Mucosa of stomach (tissue), 1 donor: ENCODE data around the gene EYA2.

Experiments used
- H3K27me3 ChIP-seq: one replicate; pipeline ENCODE4 v1.7.0; 2013; ENCODE audit warnings: mild to moderate bottlenecking, low read length; ENCODE audit not compliant: control insufficient read depth, insufficient read depth
- H3K36me3 ChIP-seq: one replicate; pipeline ENCODE4 v1.7.0; 2013; ENCODE audit warnings: low read length; ENCODE audit not compliant: control insufficient read depth, insufficient read depth
- H3K4me1 ChIP-seq: one replicate; pipeline ENCODE4 v1.7.0; 2013; ENCODE audit warnings: mild to moderate bottlenecking, low read length; ENCODE audit not compliant: control insufficient read depth, insufficient read depth
- H3K4me3 ChIP-seq: one replicate; pipeline ENCODE4 v1.7.0; 2013; ENCODE audit warnings: low read length
- H3K9ac ChIP-seq: one replicate; pipeline ENCODE4 v1.7.0; 2013; ENCODE audit warnings: mild to moderate bottlenecking, low read length, moderate library complexity
- H3K9me3 ChIP-seq: one replicate; pipeline ENCODE4 v1.7.0; 2013; ENCODE audit warnings: mild to moderate bottlenecking, low read length, moderate library complexity; ENCODE audit not compliant: control insufficient read depth
- donor health status: Pancreatic carcinoma.

Gene EYA2

DNA sequence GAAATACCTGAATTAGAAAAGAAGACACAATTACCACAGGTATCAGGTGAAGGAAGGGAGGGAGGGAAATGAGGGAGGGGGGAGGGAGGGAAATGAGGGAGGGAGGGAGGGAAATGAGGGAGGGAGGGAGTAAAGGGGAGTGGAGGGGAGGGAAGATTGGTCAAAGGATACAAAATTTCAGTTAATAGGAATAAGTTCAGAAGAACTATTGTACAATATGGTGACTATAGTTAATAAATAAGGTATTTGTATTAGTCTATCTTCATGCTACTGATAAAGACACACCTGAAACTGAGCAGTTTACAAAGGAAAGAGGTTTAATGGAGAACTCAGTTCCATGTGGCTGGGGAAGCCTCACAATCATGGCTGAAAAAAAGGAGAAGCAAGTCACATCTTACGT lies 185.7 kb downstream of the EYA2 start:
- H3K36me3 ChIP-seq: no peaks in the 10 kb centered on the region
- H3K9me3 ChIP-seq: peaks cover 4% of the 10 kb centered on the region
- H3K4me1 ChIP-seq: peaks cover 16% of the 10 kb centered on the region
- H3K9ac ChIP-seq: no peak overlapping the region
- H3K4me3 ChIP-seq: no peak overlapping the region
- no peaks in the 10 kb centered on the region for H3K27me3 ChIP-seq

- Histone ChIP-seq H3K9me3 (no peaks in the 10 kb centered on the region), H3K27me3 (no peaks in the 10 kb centered on the region), H3K9ac (no peak overlapping the region), H3K4me1 (peaks cover 8% of the 10 kb centered on the region), H3K4me3 (no peak overlapping the region), H3K36me3 (no peaks in the 10 kb centered on the region)
These were observed 191.7 kb downstream of the EYA2 start for GRCh38 chr20:47086316-47086715.

GRCh38 chr20:47088335-47088734 lies 193.7 kb downstream of the EYA2 start:
- H3K9me3 ChIP-seq: no peaks in the 10 kb centered on the region
- peaks cover 7% of the 10 kb centered on the region for H3K4me1 ChIP-seq
- H3K36me3 ChIP-seq: no peaks in the 10 kb centered on the region
- H3K4me3 ChIP-seq: no peak overlapping the region
- no peaks in the 10 kb centered on the region for H3K27me3 ChIP-seq
- H3K9ac ChIP-seq: no peak overlapping the region

DNA sequence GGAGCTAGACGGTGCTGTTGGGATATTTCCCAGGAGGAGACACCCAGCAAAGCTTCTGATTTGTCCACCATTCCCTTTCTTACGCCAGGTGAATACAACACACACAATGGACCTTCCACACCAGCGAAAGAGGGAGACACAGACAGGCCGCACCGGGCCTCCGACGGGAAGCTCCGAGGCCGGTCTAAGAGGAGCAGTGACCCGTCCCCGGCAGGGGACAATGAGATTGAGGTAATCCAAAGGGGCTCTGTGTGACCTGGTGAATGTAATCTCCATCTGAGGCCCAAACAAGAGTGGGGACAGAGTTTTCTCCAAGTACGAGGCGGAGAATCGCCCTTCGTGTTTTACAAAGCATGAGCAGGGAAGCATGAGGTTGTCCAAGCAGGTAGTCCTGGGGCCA lies 194.5 kb downstream of the EYA2 start:
- Histone ChIP-seq H3K4me3 (no peak overlapping the region), H3K36me3 (no peaks in the 10 kb centered on the region)

DNA sequence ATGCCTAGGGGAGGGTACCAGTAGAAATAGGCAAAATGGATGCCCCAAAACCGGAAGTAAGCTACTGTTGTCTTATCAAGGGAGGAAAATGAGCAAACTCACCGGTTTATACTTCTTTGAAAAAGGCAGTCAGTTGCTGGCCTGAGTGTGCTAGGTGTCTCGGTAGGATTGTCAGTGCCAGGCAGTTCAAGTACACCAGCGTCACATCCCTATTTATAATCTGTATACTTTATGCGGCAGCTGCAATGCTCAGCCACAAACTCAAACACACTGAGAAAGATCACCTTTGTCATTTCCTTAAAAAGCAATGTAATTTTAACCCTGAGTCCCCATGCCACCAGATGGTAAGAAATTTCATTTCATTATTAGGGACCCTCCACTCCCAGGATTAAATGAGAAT lies 196.2 kb downstream of the EYA2 start:
- Histone ChIP-seq H3K4me3 (no peak overlapping the region), H3K4me1 (no peaks in the 10 kb centered on the region), H3K9me3 (no peaks in the 10 kb centered on the region), H3K27me3 (no peaks in the 10 kb centered on the region), H3K9ac (no peak overlapping the region), H3K36me3 (no peaks in the 10 kb centered on the region)

More for the DNA sequence above, 194.5 kb downstream of the EYA2 start:
- Histone ChIP-seq H3K9ac (no peak overlapping the region), H3K4me1 (no peaks in the 10 kb centered on the region), H3K9me3 (no peaks in the 10 kb centered on the region), H3K27me3 (no peaks in the 10 kb centered on the region)

DNA sequence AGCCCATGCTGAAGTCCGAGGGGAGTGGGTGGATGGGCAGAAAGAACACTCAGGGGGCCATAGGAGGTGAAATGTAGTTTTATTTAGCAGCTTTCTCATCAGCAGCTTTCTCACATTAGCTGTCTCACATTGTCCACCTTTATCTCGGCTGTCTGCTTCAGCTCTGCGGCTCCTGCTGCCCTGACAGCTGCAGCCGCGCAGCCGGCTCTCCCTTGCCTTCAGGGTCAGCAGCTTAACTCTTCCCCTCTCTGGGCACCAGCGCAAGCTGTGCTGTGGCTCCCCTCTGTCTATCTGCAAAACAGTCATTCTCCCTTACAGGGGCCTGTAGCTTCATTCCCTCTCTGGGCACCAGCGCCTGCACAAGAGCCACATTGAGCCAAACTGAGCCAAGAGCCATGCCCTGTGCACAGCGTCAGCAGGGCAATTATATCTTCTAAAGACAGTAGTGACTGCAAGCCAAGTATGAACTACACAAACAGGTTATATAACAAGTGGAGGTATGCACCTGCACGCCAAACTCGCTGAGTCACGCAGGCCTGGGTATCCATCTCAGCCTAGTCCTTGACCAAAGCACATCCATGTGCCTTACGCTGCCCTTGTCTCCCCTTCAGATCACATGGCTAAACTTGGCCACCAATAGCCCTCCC lies 198.8 kb downstream of the EYA2 start:
- Histone ChIP-seq H3K9me3 (no peaks in the 10 kb centered on the region), H3K27me3 (no peaks in the 10 kb centered on the region), H3K4me1 (no peaks in the 10 kb centered on the region), H3K36me3 (no peaks in the 10 kb centered on the region), H3K9ac (no peak overlapping the region), H3K4me3 (no peak overlapping the region)

- Histone ChIP-seq H3K36me3 (no peaks in the 10 kb centered on the region), H3K4me3 (no peak overlapping the region), H3K4me1 (no peaks in the 10 kb centered on the region), H3K27me3 (no peaks in the 10 kb centered on the region), H3K9me3 (no peaks in the 10 kb centered on the region), H3K9ac (no peak overlapping the region)
These were observed 201.0 kb downstream of the EYA2 start for GRCh38 chr20:47095690-47096089.

GRCh38 chr20:47097691-47098622 lies 203.3 kb downstream of the EYA2 start:
- Histone ChIP-seq H3K4me3 (no peak overlapping the region), H3K36me3 (no peaks in the 10 kb centered on the region), H3K4me1 (no peaks in the 10 kb centered on the region), H3K9ac (no peak overlapping the region), H3K27me3 (no peaks in the 10 kb centered on the region), H3K9me3 (no peaks in the 10 kb centered on the region)

GRCh38 chr20:47099093-47099492 lies 204.4 kb downstream of the EYA2 start:
- H3K9me3 ChIP-seq: no peaks in the 10 kb centered on the region
- no peaks in the 10 kb centered on the region for H3K27me3 ChIP-seq
- H3K9ac ChIP-seq: no peak overlapping the region
- H3K36me3 ChIP-seq: no peaks in the 10 kb centered on the region
- H3K4me1 ChIP-seq: no peaks in the 10 kb centered on the region
- no peak overlapping the region for H3K4me3 ChIP-seq

DNA sequence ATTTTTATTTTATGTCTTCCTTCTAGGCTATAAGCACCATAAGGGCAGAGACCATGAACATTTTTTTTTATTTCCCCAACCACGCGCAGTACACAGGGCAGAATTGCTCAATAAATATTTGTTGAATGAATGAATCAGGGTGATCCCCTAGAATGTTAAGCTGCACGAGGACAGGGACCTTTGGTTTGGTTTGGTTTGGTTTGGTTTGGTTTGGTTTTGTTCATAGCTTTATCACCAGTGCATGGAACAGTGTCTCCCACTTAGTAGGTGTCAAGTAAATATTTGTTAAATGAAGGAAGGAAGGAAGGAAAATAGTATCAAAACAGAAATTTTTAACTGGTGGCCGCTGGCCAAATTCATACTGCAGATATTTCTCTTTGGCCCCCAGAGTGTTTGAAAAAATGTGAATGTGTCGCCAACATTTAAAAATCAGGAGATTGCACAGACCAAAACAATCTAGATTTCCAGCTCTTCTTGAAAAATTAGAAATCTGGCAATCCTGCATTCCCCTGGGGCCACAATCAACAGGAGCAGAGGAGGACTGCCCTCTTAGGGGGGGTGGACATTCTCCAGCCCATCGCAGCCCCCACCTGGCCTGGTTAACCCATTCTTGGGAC lies 205.3 kb downstream of the EYA2 start:
- Histone ChIP-seq H3K9ac (no peak overlapping the region), H3K36me3 (no peaks in the 10 kb centered on the region), H3K27me3 (no peaks in the 10 kb centered on the region), H3K9me3 (no peaks in the 10 kb centered on the region), H3K4me1 (no peaks in the 10 kb centered on the region), H3K4me3 (no peak overlapping the region)

GRCh38 chr20:47102629-47103028 lies 208.0 kb downstream of the EYA2 start:
- H3K36me3 ChIP-seq: no peaks in the 10 kb centered on the region
- H3K4me1 ChIP-seq: no peaks in the 10 kb centered on the region
- no peak overlapping the region for H3K9ac ChIP-seq
- no peaks in the 10 kb centered on the region for H3K27me3 ChIP-seq
- H3K9me3 ChIP-seq: no peaks in the 10 kb centered on the region
- no peak overlapping the region for H3K4me3 ChIP-seq

GRCh38 chr20:47106786-47107185 lies 212.1 kb downstream of the EYA2 start:
- H3K27me3 ChIP-seq: no peaks in the 10 kb centered on the region
- no peaks in the 10 kb centered on the region for H3K4me1 ChIP-seq
- H3K36me3 ChIP-seq: no peaks in the 10 kb centered on the region
- no peak overlapping the region for H3K4me3 ChIP-seq
- no peak overlapping the region for H3K9ac ChIP-seq
- peaks cover 7% of the 10 kb centered on the region for H3K9me3 ChIP-seq
